GM18951 (cell line): Measurements from ENCODE around the gene TMEM269.

ENCODE experiments used
- POLR2A ChIP-seq: IDR thresholded peaks from 4 replicates; pipeline ENCODE4 v1.6.1; 2011; ENCODE audit warnings: mild to moderate bottlenecking; ENCODE audit not compliant: insufficient read length, insufficient read depth; ENCODE audit errors: extremely low read depth
- in situ Hi-C: fragments of 300-500 bp; cut with MboI; formaldehyde crosslinking; loops from one replicate; pipeline ENCODE4 v1.12.0; 2022; ENCODE audit warnings: low sequenced_read_pairs, mixed read lengths, inconsistent platforms; ENCODE audit not compliant: unreplicated experiment

TMEM269 gene

DNA sequence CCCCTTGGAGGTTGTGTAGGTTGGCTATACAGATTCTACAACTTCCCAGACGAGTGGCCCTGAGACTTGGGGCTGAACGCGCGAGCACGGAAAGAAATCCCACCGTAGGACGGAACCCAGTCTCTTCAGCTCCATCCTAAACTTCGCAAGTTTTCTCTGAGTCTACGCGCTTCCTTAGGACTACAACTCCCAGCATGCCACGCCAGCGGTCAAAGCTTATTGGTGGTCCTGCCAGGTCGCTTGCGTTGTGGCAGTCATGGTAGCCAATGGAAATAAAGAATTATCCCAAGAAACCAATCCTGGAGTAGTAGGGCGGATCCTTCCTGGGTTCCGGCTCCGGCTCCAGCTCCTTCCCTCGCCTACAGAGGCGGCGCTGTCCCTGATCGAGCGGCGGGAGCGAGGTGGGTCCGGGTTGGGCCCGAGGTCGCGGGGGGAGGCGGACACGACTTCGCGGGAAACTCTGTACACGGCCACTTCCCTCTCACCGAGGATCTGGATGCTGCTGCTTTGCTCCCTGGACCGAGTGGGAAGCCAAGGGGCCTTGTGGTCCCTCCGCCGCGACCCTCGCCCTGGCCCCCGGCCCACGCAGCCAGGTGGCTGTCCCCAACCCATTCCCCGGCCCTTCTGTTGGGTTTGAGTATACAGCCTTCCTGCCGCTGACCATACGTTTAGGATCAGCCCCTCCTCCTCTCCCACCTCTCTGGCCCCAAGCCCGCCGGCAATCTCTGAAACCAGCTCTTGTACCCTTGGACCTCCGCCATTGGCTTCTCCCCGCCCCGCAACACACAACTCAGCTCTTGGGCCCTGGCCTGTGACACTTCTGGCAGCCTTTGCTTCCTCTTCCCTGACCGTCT lies 61.7 kb downstream of the TMEM269 start, which contains the start of gene ZNF691:
Gene ZNF691, plus strand, starts transcription at position 357 of the 854 bp plus-strand sequence. CDS start 3,046 bp downstream, outside the sequence.
- in situ Hi-C loops, result no loop called here

DNA sequence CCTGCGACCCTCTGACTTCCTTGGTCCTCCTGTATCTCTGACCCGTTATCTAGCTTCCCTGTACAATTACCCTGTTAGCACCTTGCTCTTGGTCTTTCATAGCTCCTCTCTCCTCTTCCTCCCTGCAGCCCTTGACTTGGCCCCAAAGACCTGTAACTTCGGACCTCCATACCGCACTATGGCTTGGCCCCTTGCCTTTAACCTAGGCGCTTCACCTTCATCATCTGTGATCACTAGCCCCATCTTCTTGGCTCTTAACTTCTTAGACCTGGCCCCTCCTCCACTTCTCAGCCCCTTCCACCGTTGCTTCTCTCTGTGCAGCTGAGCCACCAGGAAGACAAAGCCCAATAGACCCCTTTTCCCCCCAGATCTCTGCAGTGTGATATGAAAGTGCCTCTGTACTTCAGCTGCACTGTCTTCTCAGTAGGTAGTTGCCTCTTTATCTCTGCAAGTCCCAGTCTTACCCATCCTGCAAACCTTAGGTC lies 62.4 kb downstream of the TMEM269 start:
- TF ChIP-seq POLR2A, result no peak
- in situ Hi-C loops, result no loop called here

More for the DNA sequence above, 61.7 kb downstream of the TMEM269 start, which contains the start of gene ZNF691:
- peak; percentile 84 for TF ChIP-seq POLR2A

DNA sequence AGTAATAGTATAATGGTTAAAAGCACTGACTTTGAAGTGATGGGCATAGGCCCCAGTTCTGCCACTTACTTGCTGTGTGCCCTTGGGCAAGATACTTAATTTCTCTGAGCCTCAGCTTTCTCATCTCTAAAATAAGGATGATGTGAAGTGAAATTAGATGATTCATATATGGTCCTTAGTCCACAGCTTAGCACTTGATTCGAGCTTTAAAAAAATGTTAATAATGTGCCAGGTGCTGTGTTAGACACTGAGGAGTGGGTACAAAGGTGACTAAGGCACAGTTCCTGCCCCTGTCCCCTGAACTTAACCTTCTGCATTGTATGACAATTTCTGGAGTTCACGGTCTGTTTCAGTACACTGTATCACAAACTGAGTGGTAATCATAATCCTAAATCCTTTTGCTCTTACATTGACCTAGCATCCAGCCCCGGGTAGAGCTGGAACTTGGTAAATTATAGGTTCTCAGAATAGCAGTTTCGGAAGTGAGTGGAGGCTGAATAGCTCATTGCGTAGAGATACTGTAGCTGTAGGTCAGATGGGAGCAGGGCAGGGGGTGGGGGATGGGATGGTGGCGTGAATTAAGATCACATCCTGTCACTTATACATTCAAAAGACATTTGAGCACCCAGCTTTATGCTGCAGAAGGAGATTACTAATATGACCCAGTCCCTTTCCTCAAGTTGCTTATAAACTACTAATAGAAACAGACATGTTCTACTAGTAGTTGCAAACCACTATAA lies 63.1 kb downstream of the TMEM269 start:
- in situ Hi-C loops, result no loop called here
- no peak for TF ChIP-seq POLR2A

DNA sequence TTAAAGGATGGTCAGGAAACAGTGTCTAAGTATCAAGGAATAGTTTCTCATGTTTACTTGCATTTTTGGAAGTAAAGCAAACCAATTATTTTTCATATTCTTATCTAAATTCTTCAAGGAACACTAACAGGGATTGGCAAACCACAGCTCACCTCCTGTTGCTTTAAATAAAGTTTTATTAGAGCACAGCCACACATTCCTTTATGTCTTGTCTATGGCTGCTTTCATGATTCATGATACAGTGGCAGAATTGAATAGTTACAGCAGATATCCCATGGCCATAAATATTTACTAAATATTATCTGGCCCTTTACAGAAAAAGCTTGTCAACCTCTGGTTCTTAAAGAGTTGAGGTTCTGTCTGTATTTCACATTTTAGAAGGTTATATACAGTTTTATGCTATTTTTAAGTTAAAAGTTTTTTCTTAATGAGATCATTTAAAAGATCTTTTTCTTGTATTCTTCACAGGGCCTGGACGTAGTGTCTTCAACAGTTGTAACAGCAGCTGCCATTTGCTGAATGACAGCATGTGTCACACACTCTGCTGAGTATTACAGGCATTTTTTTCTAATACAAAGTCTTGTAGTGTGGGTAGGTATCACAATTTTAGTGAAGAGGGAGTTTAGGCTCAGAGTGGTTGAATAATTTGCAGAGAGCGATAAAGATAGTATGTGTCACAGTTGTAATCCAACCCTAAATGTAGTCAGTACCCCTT lies 64.2 kb downstream of the TMEM269 start:
- no peak for TF ChIP-seq POLR2A
- in situ Hi-C loops, result no loop called here

DNA sequence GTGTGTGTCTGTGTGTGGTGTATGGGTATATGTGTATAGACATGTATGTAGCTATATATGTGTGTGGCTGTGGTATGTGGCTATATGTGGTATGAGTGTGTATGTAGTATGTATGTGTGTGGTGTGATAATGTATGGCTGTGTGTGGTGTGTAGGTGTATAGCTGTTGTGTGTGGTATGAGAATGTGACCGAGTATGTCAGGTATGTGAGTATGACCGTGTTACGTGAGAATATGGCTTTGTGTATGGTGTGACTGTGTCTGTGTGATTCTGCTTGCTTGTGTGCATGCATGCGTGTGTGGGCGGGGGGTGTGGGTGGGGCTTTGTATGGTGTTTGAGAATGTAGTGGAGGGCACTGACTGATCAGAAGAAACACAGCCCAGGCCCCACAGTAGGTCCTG lies 65.2 kb downstream of the TMEM269 start:
- in situ Hi-C loops, result no loop called here
- TF ChIP-seq POLR2A, result no peak
